H9 (cell line): Measurements from ENCODE around the gene LEFTY2. TPM values are rescaled to one million over a fixed set of nuclear protein-coding genes. Genes with fewer than 3 reads are reported as not detected.

Experiments used
- DNase-seq: peaks from one replicate; pipeline ENCODE4 v3.0.0-alpha.2; 2017
- H2AFZ ChIP-seq: one replicate; pipeline ENCODE4 v1.6.1; 2013; ENCODE audit warnings: mild to moderate bottlenecking, low read length, control low read depth, moderate library complexity
- H2AK5ac ChIP-seq: 2 replicates; pipeline ENCODE4 v1.6.1; 2013; ENCODE audit warnings: low read length, control low read depth, mixed read lengths; ENCODE audit not compliant: insufficient read length
- H2BK120ac ChIP-seq: one replicate; pipeline ENCODE4 v1.6.1; 2013; ENCODE audit warnings: low read depth, mild to moderate bottlenecking, low read length, control low read depth, inconsistent platforms; ENCODE audit not compliant: poor library complexity, severe bottlenecking
- H2BK12ac ChIP-seq: 2 replicates; pipeline ENCODE4 v1.6.1; 2013; ENCODE audit warnings: low read length, control low read depth, mixed read lengths, low read depth; ENCODE audit not compliant: insufficient read length
- H2BK15ac ChIP-seq: 2 replicates; pipeline ENCODE4 v1.6.1; 2013; ENCODE audit warnings: low read depth, low read length, control low read depth
- H2BK20ac ChIP-seq: one replicate; pipeline ENCODE4 v1.6.1; 2013; ENCODE audit warnings: low read depth, mild to moderate bottlenecking, low read length, control low read depth, inconsistent platforms; ENCODE audit not compliant: poor library complexity, severe bottlenecking
- H2BK5ac ChIP-seq: 2 replicates; pipeline ENCODE4 v1.6.1; 2013; ENCODE audit warnings: low read length, control low read depth, mixed read lengths; ENCODE audit not compliant: insufficient read length
- H3K14ac ChIP-seq: 2 replicates; pipeline ENCODE4 v1.6.1; 2013; ENCODE audit warnings: low read length, control low read depth; ENCODE audit not compliant: insufficient read depth
- H3K18ac ChIP-seq: 2 replicates; pipeline ENCODE4 v1.6.1; 2013; ENCODE audit warnings: low read depth, mild to moderate bottlenecking, mixed read lengths, low read length, control low read depth; ENCODE audit not compliant: insufficient read length
- H3K23ac ChIP-seq: 2 replicates; pipeline ENCODE4 v1.6.1; 2013; ENCODE audit warnings: low read length, control low read depth, mixed read lengths, low read depth; ENCODE audit not compliant: insufficient read length
- H3K23me2 ChIP-seq: 2 replicates; pipeline ENCODE4 v1.6.1; 2013; ENCODE audit warnings: low read depth, mild to moderate bottlenecking, mixed read lengths, low read length, control low read depth; ENCODE audit not compliant: insufficient read length, poor library complexity, severe bottlenecking
- H3K27ac ChIP-seq: 2 replicates; pipeline ENCODE4 v1.5.1; 2013; ENCODE audit warnings: low read length, control low read depth, mixed read lengths, low read depth; ENCODE audit not compliant: insufficient read length
- H3K27me3 ChIP-seq: 2 replicates; pipeline ENCODE4 v1.6.1; 2013; ENCODE audit warnings: low read length, control low read depth, inconsistent platforms; ENCODE audit not compliant: insufficient read depth
- H3K4ac ChIP-seq: 2 replicates; pipeline ENCODE4 v1.6.1; 2013; ENCODE audit warnings: low read depth, mild to moderate bottlenecking, control low read depth, inconsistent platforms, low read length, moderate library complexity
- H3K4me1 ChIP-seq: 2 replicates; pipeline ENCODE4 v1.6.1; 2013; ENCODE audit warnings: low read length, control low read depth, inconsistent platforms; ENCODE audit not compliant: insufficient read depth
- H3K4me2 ChIP-seq: 2 replicates; pipeline ENCODE4 v1.6.1; 2013; ENCODE audit warnings: low read length, control low read depth, mixed read lengths; ENCODE audit not compliant: insufficient read length, insufficient read depth
- H3K56ac ChIP-seq: 2 replicates; pipeline ENCODE4 v1.6.1; 2013; ENCODE audit warnings: low read depth, mild to moderate bottlenecking, mixed read lengths, low read length, control low read depth; ENCODE audit not compliant: insufficient read length
- H3K79me1 ChIP-seq: 2 replicates; pipeline ENCODE4 v1.6.1; 2013; ENCODE audit warnings: low read depth, mild to moderate bottlenecking, moderate library complexity, low read length, control low read depth, inconsistent platforms; ENCODE audit not compliant: insufficient read depth, poor library complexity, severe bottlenecking
- H3K79me2 ChIP-seq: 2 replicates; pipeline ENCODE4 v1.6.1; 2013; ENCODE audit warnings: low read length, control low read depth, inconsistent platforms; ENCODE audit not compliant: insufficient read depth
- H3K9ac ChIP-seq: 2 replicates; pipeline ENCODE4 v1.6.1; 2013; ENCODE audit warnings: low read length, control low read depth, mixed read lengths; ENCODE audit not compliant: insufficient read length; ENCODE audit errors: extremely low read depth
- H3K9me3 ChIP-seq: one replicate; pipeline ENCODE4 v1.6.1; 2013; ENCODE audit warnings: low read depth, low read length, inconsistent platforms; ENCODE audit not compliant: control insufficient read depth
- H3T11ph ChIP-seq: one replicate; pipeline ENCODE4 v1.6.1; 2013; ENCODE audit warnings: mild to moderate bottlenecking, low read length, control low read depth, inconsistent platforms
- H4K20me1 ChIP-seq: one replicate; pipeline ENCODE4 v1.6.1; 2013; ENCODE audit not compliant: control insufficient read depth, insufficient read length, insufficient read depth
- H4K5ac ChIP-seq: 2 replicates; pipeline ENCODE4 v1.6.1; 2013; ENCODE audit warnings: low read depth, mild to moderate bottlenecking, mixed read lengths, low read length, control low read depth; ENCODE audit not compliant: insufficient read length
- H4K8ac ChIP-seq: replicated peaks from 2 replicates; pipeline ENCODE4 v1.6.1; 2013; ENCODE audit warnings: low read length, control low read depth, mixed read lengths, low read depth; ENCODE audit not compliant: insufficient read length
- H4K91ac ChIP-seq: 2 replicates; pipeline ENCODE4 v1.6.1; 2013; ENCODE audit warnings: low read depth, mild to moderate bottlenecking, moderate library complexity, mixed read lengths, low read length, control low read depth; ENCODE audit not compliant: insufficient read length
- H3K27ac Mint-ChIP-seq, 3 experiments: 2 replicates in 2 of 3; 3 replicates in 1 of 3; pipeline ENCODE4 v1.8.0; 2020 to 2021; ENCODE audit warnings: mixed read lengths in 3 of 3, mild to moderate bottlenecking in 1 of 3, moderate library complexity in 1 of 3
- H3K27me3 Mint-ChIP-seq: 2 replicates; pipeline ENCODE4 v1.8.0; 2021; ENCODE audit warnings: low read depth, mild to moderate bottlenecking, moderate library complexity, mixed read lengths
- H3K36me3 Mint-ChIP-seq, 3 experiments: 2 replicates in 2 of 3; 3 replicates in 1 of 3; pipeline ENCODE4 v1.8.0; 2020 to 2021; ENCODE audit warnings: low read depth in 3 of 3, mixed read lengths in 3 of 3; ENCODE audit not compliant: insufficient read depth in 1 of 3
- H3K4me1 Mint-ChIP-seq, 2 experiments: 2 replicates each; pipeline ENCODE4 v1.8.0; 2020; ENCODE audit warnings: mixed read lengths in 2 of 2
- H3K4me3 Mint-ChIP-seq, 2 experiments: 2 replicates in 1 of 2; 3 replicates in 1 of 2; pipeline ENCODE4 v1.8.0; 2020 to 2021; ENCODE audit warnings: mild to moderate bottlenecking in 2 of 2, mixed read lengths in 2 of 2, moderate library complexity in 1 of 2
- H3K9me3 Mint-ChIP-seq, 2 experiments: 2 replicates in 1 of 2; 3 replicates in 1 of 2; pipeline ENCODE4 v1.8.0; 2020; ENCODE audit warnings: mild to moderate bottlenecking in 2 of 2, mixed read lengths in 2 of 2, moderate library complexity in 1 of 2
- WGBS: extraction: QIAGEN DNeasy Blood & Tissue Kit; methylation state at CpG from one replicate; pipeline ENCODE4 v1.1.7; 2013; ENCODE audit warnings: missing lambda C conversion rate, low lambda C conversion rate, mixed read lengths; ENCODE audit not compliant: insufficient read length; ENCODE audit errors: extremely low coverage; 5-methylcytosine and 5-hydroxymethylcytosine counted together
- total RNA-seq: library from RNA; stranded (reverse); gene quantifications from 2 replicates; pipeline ENCODE4 v1.2.1, GENCODE V29; 2021
- TF ChIP-seq, protein P1 (sequence below): fragments of 200-600 bp; sonication (generic); conservative IDR thresholded peaks from 3 replicates; pipeline ENCODE4 v1.8.0; 2021; ENCODE audit warnings: antibody characterized with exemption, mild to moderate bottlenecking

The LEFTY2 gene
- total RNA-seq, 1 experiment from 2014 or later = 16.3 TPM

DNA sequence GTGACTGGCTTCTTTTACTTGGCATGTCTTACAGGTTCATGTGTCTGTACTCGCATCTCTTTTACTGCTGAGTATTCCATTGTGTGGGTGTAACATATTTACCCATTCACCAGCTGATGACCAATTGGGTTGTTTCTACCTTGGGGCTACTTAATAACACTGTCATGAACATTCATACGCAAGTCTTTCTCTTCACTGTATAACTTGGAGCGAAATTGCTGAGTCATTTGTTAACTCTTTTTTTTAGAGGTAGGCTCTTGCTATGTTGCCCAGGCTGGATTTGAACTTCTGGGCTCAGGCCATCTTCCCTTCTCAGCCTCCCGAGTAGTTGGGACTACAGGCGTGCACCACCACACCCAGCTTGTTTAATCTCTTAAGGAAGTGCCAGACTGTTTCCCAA is 23.5 kb downstream of the LEFTY2 start:
- no peak overlapping the region for H4K91ac ChIP-seq
- H3K4me2 ChIP-seq = no peak overlapping the region
- WGBS = no CpG with 5 or more reads among the region's 5 CpGs
- H3K9me3 Mint-ChIP-seq = no peaks in the 10 kb centered on the region
- no peak overlapping the region for H2AFZ ChIP-seq
- H2BK20ac ChIP-seq = no peak overlapping the region
- no peaks in the 10 kb centered on the region for H3K27me3 Mint-ChIP-seq
- TF ChIP-seq, protein P1, sequence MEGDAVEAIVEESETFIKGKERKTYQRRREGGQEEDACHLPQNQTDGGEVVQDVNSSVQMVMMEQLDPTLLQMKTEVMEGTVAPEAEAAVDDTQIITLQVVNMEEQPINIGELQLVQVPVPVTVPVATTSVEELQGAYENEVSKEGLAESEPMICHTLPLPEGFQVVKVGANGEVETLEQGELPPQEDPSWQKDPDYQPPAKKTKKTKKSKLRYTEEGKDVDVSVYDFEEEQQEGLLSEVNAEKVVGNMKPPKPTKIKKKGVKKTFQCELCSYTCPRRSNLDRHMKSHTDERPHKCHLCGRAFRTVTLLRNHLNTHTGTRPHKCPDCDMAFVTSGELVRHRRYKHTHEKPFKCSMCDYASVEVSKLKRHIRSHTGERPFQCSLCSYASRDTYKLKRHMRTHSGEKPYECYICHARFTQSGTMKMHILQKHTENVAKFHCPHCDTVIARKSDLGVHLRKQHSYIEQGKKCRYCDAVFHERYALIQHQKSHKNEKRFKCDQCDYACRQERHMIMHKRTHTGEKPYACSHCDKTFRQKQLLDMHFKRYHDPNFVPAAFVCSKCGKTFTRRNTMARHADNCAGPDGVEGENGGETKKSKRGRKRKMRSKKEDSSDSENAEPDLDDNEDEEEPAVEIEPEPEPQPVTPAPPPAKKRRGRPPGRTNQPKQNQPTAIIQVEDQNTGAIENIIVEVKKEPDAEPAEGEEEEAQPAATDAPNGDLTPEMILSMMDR = no peak
- DNase-seq = no peak
- H3K23ac ChIP-seq = no peak overlapping the region
- H3K27me3 ChIP-seq = no peaks in the 10 kb centered on the region
- H3K27ac ChIP-seq = no peak overlapping the region
- no peak overlapping the region for H2BK12ac ChIP-seq
- no peak overlapping the region for H3K18ac ChIP-seq
- no peaks in the 10 kb centered on the region for H3K4me1 ChIP-seq
- no peak overlapping the region for H4K5ac ChIP-seq
- H2BK120ac ChIP-seq = no peak overlapping the region
- H4K20me1 ChIP-seq = no peaks in the 10 kb centered on the region
- peaks cover 2 to 5% of the 10 kb centered on the region in 2 experiments; a peak in 1 of 4 replicates for H3K4me1 Mint-ChIP-seq
- no peak overlapping the region for H3T11ph ChIP-seq
- no peaks in the 10 kb centered on the region for H3K23me2 ChIP-seq
- no peak overlapping the region for H3K4me3 Mint-ChIP-seq
- H3K79me1 ChIP-seq = no peaks in the 10 kb centered on the region
- no peak overlapping the region for H4K8ac ChIP-seq
- H3K14ac ChIP-seq = no peak overlapping the region
- H2BK15ac ChIP-seq = no peak overlapping the region
- H3K56ac ChIP-seq = no peak overlapping the region
- peaks cover 38 to 55% (median 51%) of the 10 kb centered on the region in 3 experiments; a peak in 6 of 7 replicates for H3K36me3 Mint-ChIP-seq
- H3K9ac ChIP-seq = no peak overlapping the region
- peak overlapping the region in 1 of 3 experiments; percentile 74; a peak in 2 of 7 replicates for H3K27ac Mint-ChIP-seq
- H2AK5ac ChIP-seq = no peak overlapping the region
- no peaks in the 10 kb centered on the region for H3K9me3 ChIP-seq
- no peak overlapping the region for H2BK5ac ChIP-seq
- H3K4ac ChIP-seq = no peak overlapping the region
- H3K79me2 ChIP-seq = no peaks in the 10 kb centered on the region
